Measurements from ENCODE around the gene ZNF554.

The ZNF554 gene

GRCh38 chr19:2858864-2859263, 39.2 kb downstream of the ZNF554 start:
- Mint-ChIP-seq H3K4me1 (peaks cover 10% of the 10 kb centered on the region), H3K27me3 (ENCODE audit: low read depth) (no peaks in the 10 kb centered on the region), H3K9me3 (peaks cover 65% of the 10 kb centered on the region), H3K4me3 (no peak overlapping the region), H3K27ac (no peak overlapping the region), H3K36me3 (ENCODE audit: low read depth) (peaks cover 65% of the 10 kb centered on the region)
- no peak for TF ChIP-seq CTCF (IDR thresholded peaks at IDR 0.05; ENCODE audit: unreplicated experiment in 3 of 3)

- Mint-ChIP-seq H3K36me3 (ENCODE audit: low read depth) (peaks cover 17% of the 10 kb centered on the region), H3K27me3 (ENCODE audit: low read depth) (no peaks in the 10 kb centered on the region), H3K4me3 (peak overlapping the region in 1 of 3 experiments; percentile 31), H3K9me3 (peaks cover 45% of the 10 kb centered on the region), H3K27ac (peak overlapping the region; percentile 28 to 61 (median 37)), H3K4me1 (peaks cover 31% of the 10 kb centered on the region)
- TF ChIP-seq CTCF (IDR thresholded peaks at IDR 0.05; ENCODE audit: unreplicated experiment in 3 of 3) = no peak
Measured at GRCh38 chr19:2863816-2864215, 44.1 kb downstream of the ZNF554 start.

GRCh38 chr19:2865334-2866100, 45.8 kb downstream of the ZNF554 start:
- Mint-ChIP-seq H3K36me3 (ENCODE audit: low read depth) (peaks cover 3% of the 10 kb centered on the region), H3K27ac (peak overlapping the region; percentile 88 to 96 (median 95)), H3K27me3 (ENCODE audit: low read depth) (peaks cover 3% of the 10 kb centered on the region), H3K4me1 (peaks cover 31% of the 10 kb centered on the region), H3K4me3 (peak overlapping the region; percentile 45 to 64 (median 50)), H3K9me3 (peaks cover 41% of the 10 kb centered on the region)
- TF ChIP-seq CTCF (IDR thresholded peaks at IDR 0.05; ENCODE audit: unreplicated experiment in 3 of 3) = no peak

- peak overlapping the region in 2 of 3 experiments; percentile 72 to 95 for H3K27ac Mint-ChIP-seq
- peak overlapping the region in 2 of 3 experiments; percentile 74 to 77 for H3K4me3 Mint-ChIP-seq
- H3K4me1 Mint-ChIP-seq = peaks cover 31% of the 10 kb centered on the region
- peaks cover 2% of the 10 kb centered on the region for H3K36me3 Mint-ChIP-seq (ENCODE audit: low read depth)
- TF ChIP-seq CTCF (IDR thresholded peaks at IDR 0.05; ENCODE audit: unreplicated experiment in 3 of 3) = no peak
- peaks cover 3% of the 10 kb centered on the region for H3K27me3 Mint-ChIP-seq (ENCODE audit: low read depth)
- peaks cover 44% of the 10 kb centered on the region for H3K9me3 Mint-ChIP-seq
Measured at GRCh38 chr19:2866495-2867024, 46.9 kb downstream of the ZNF554 start.

GRCh38 chr19:2867025-2867991, 47.6 kb downstream of the ZNF554 start, which contains the start of gene ZNF556:
TSS of gene ZNF556 (plus strand) at chr19:2867335. CDS start at chr19:2867422, 87 bp downstream.
- no peak for TF ChIP-seq CTCF (IDR thresholded peaks at IDR 0.05; ENCODE audit: unreplicated experiment in 3 of 3)
- Mint-ChIP-seq H3K4me3 (peak within 1 kb of the TSS in 2 of 3 experiments; percentile 74 to 77), H3K36me3 (ENCODE audit: low read depth) (no peaks in the 10 kb centered on the region), H3K4me1 (peaks cover 28% of the 10 kb centered on the region), H3K9me3 (peaks cover 43% of the 10 kb centered on the region), H3K27me3 (ENCODE audit: low read depth) (peaks cover 3% of the 10 kb centered on the region), H3K27ac (peak within 1 kb of the TSS; percentile 82 to 96 (median 95))
